K562 (cell line): ENCODE results near the gene TMPRSS9. TPM values are rescaled to one million over a fixed set of nuclear protein-coding genes. Genes with fewer than 3 reads are reported as not detected.

Experiments used
- ATAC-seq: fragments of 200-7000 bp; cut with Tn5 transposase; 3 replicates; pipeline ENCODE4 v1.9.1; 2020; ENCODE audit warnings: moderate library complexity
- BruUV-seq: library from RNA; stranded (reverse); fragments of 400-500 nt; replicated peaks from 2 replicates; lab custom pipeline; 2021; lab: Mats Ljungman, UMichigan
- CTCF ChIA-PET: fragments of 300-600 bp; formaldehyde crosslinking; extraction: SDS; loops from one replicate; lab custom pipeline; 2021; ENCODE audit warnings: low intra/inter-chr PET ratio; lab: Yijun Ruan, JAX
- POLR2A ChIA-PET: fragments of 300-600, 350-650 bp; sonication (Branson Sonifier 250); formaldehyde crosslinking; extraction: SDS; loops from one replicate; lab custom pipeline; 2021; ENCODE audit warnings: antibody characterized with exemption, inconsistent platforms; lab: Yijun Ruan, JAX
- DNase-seq, 4 experiments: peaks; one replicate each; pipeline versions ENCODE4 v3.0.0 to v3.0.0-alpha.2; 2011 to 2018; ENCODE audit warnings: low spot score in 3 of 4, mixed read lengths in 3 of 4; ENCODE audit errors: extremely low read depth in 1 of 4
- FAIRE-seq: peaks from 2 replicates; lab custom pipeline; 2011; peaks lifted over from hg19 to GRCh38; lab: Jason Lieb, UNC
- H2AFZ ChIP-seq: 2 replicates; pipeline ENCODE4 v1.6.0; 2011; ENCODE audit warnings: low read depth, low read length, control low read depth, inconsistent platforms
- H3K27ac ChIP-seq: fragments of 200-600 bp; 3 replicates; pipeline ENCODE4 v1.8.0; 2011; ENCODE audit warnings: low read depth, mild to moderate bottlenecking, control low read depth, inconsistent platforms, low read length, moderate library complexity, mixed read lengths; ENCODE audit errors: extremely low read depth
- H3K27me3 ChIP-seq, 2 experiments: fragments of 300-600 bp in 1 of 2; 2 replicates in 1 of 2; 3 replicates in 1 of 2; pipeline versions ENCODE4 v1.6.0 to v1.8.0; 2011; ENCODE audit warnings: inconsistent platforms in 2 of 2, low read length in 2 of 2, mild to moderate bottlenecking in 1 of 2, mixed read lengths in 1 of 2, moderate library complexity in 1 of 2; ENCODE audit not compliant: control insufficient read depth in 2 of 2, insufficient read depth in 2 of 2
- H3K36me3 ChIP-seq: fragments of 300-600 bp; 3 replicates; pipeline ENCODE4 v1.8.0; 2011; ENCODE audit warnings: mild to moderate bottlenecking, low read length, inconsistent platforms; ENCODE audit not compliant: control insufficient read depth, insufficient read depth
- H3K4me1 ChIP-seq, 2 experiments: fragments of 200-600 bp in 1 of 2; replicated peaks in 1 of 2; 2 replicates in 1 of 2; 3 replicates in 1 of 2; pipeline versions ENCODE4 v1.5.1 to v1.8.0; 2011; ENCODE audit warnings: inconsistent platforms in 2 of 2, low read length in 2 of 2, mild to moderate bottlenecking in 1 of 2, mixed read lengths in 1 of 2, moderate library complexity in 1 of 2; ENCODE audit not compliant: control insufficient read depth in 2 of 2, insufficient read depth in 2 of 2
- H3K4me2 ChIP-seq: 2 replicates; pipeline ENCODE4 v1.6.1; 2011; ENCODE audit warnings: low read length, control low read depth, inconsistent platforms, mixed read lengths; ENCODE audit not compliant: insufficient read depth
- H3K4me3 ChIP-seq: fragments of 200-600 bp; sonication (generic), shearing (Covaris generic); 2 replicates; pipeline ENCODE4 v1.5.1; 2016; ENCODE audit warnings: control low read depth, inconsistent platforms
- H3K79me2 ChIP-seq: fragments of 200-600 bp; 3 replicates; pipeline ENCODE4 v1.8.0; 2011; ENCODE audit warnings: low read length, inconsistent platforms; ENCODE audit not compliant: control insufficient read depth, insufficient read depth
- H3K9ac ChIP-seq, 2 experiments: 2 replicates each; pipeline versions ENCODE4 v1.6.0 to v1.6.1; 2011; ENCODE audit warnings: low read depth in 2 of 2, low read length in 2 of 2, control low read depth in 1 of 2, inconsistent platforms in 1 of 2, mild to moderate bottlenecking in 1 of 2, mixed read lengths in 1 of 2; ENCODE audit not compliant: insufficient read depth in 1 of 2
- H3K9me1 ChIP-seq: one replicate; pipeline ENCODE4 v1.6.0; 2011; ENCODE audit warnings: inconsistent platforms, mild to moderate bottlenecking, low read length, moderate library complexity; ENCODE audit not compliant: control insufficient read depth, insufficient read depth
- H3K9me3 ChIP-seq: replicated peaks from 2 replicates; pipeline ENCODE4 v1.5.1; 2011; ENCODE audit warnings: low read depth, low read length, inconsistent platforms; ENCODE audit not compliant: control insufficient read depth, insufficient read depth
- H4K20me1 ChIP-seq: replicated peaks from 2 replicates; pipeline ENCODE4 v1.6.1; 2011; ENCODE audit warnings: low read length, inconsistent platforms, mixed read lengths; ENCODE audit not compliant: control insufficient read depth, insufficient read depth
- HMGXB4 ChIP-seq: sonication (generic); formaldehyde crosslinking; IDR thresholded peaks from 2 replicates; pipeline ENCODE4 v1.8.1; 2023; ENCODE audit warnings: mild to moderate bottlenecking, missing genetic modification reagents
- POLR2G ChIP-seq: fragments of 200-400 bp; formaldehyde crosslinking; IDR thresholded peaks from 2 replicates; pipeline ENCODE4 v1.6.1; 2017; ENCODE audit warnings: low read depth, mild to moderate bottlenecking, antibody characterized with exemption, low read length, moderate library complexity
- WGBS: fragments of 100-300 bp; shearing (Covaris generic); methylation state at CpG from one replicate; pipeline ENCODE4 v1.1.6; 2016; ENCODE audit warnings: low coverage, mixed read lengths; ENCODE audit not compliant: insufficient coverage; ENCODE audit errors: missing lambda C conversion rate; 5-methylcytosine and 5-hydroxymethylcytosine counted together
- in situ Hi-C: fragments of 300-500 bp; cut with MboI; formaldehyde crosslinking; loops from 4 replicates; pipeline ENCODE4 v1.15.0; 2018; ENCODE audit warnings: inconsistent platforms, mixed read lengths
- intact Hi-C: fragments of 100-400 bp; cut with micrococcal nuclease; formaldehyde crosslinking; loops from 2 replicates; pipeline ENCODE4 v1.14.2; 2022
- polyA plus RNA-seq, 8 experiments: library from polyadenylated mRNA; depleted of rRNA in 4 of 8; stranded (reverse) in 5 of 8; unstranded in 3 of 8; fragments of >200 nt; fragmentation: Nextera tagmentation in 2 of 8; fragmentation: Illumina TruSeq in 1 of 8; extraction: Ambion mirVana in 2 of 8; extraction: Trizol in 1 of 8; gene quantifications; 2 replicates each; pipeline versions ENCODE4 v1.2.1 to v1.2.3, GENCODE V29; 2011 to 2014; ENCODE audit warnings: inconsistent platforms in 1 of 8, missing spikeins in 1 of 8
- total RNA-seq, 7 experiments: library from RNA; depleted of rRNA in 6 of 7; stranded (reverse); fragments of >200 nt in 6 of 7; fragmentation: Illumina TruSeq in 2 of 7; extraction: Trizol in 2 of 7; gene quantifications; 2 replicates each; pipeline versions ENCODE4 v1.2.1 to v1.2.3, GENCODE V29; 2011 to 2021; ENCODE audit warnings: low replicate concordance in 1 of 7

TMPRSS9 gene
- total and polyA plus RNA-seq, 9 of the 15 experiments (the other 6 are each of a cell fraction or from before 2014, with no cell fraction given), result 0.01 to 0.03 TPM; not detected in 7

DNA sequence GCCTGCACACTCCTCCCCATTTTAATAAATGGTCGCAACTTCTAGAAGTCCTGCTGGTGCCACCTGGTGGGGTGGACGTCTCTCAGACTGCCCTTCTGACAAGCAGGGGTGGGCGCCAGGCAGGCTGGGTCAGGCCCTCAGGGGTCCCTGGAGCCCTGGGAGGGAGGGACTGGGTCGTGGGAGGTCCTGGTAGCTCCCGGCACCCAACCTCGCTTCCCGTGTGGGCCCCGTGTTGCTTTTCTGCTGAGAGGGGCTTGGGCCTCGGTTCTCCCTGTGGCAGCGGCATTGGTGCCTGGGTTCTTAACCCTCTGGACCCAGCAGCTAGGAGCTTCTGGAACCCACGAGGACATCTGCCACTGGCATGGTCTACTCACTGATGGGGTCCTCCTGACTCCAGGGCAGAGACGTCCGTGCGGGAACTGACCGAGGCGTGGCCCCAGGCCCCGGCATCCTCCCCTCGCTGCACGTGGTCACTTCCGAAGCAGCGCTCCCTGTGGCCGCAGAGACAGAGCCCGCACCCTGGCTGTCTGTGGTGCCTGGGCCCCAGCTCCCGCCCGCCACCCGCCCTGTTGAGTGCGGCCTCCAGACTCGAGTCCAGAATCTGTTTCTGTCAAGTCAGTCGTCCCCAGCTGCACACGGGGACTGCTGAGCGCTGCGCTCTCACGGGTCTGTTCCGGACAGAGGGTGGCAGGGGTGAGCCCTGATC lies 6.0 kb upstream of the TMPRSS9 start:
- H3K36me3 ChIP-seq, result peaks cover 29% of the 10 kb centered on the region; the same call in 2 of the 3 replicates
- no TSS peak for BruUV-seq
- H3K9ac ChIP-seq, result peak overlapping the region in 1 of 2 experiments; percentile 45; a peak in 1 of 4 replicates
- H3K9me1 ChIP-seq, result peaks cover 2% of the 10 kb centered on the region
- ATAC-seq (no peak), DNase-seq (no peak)
- no peaks in the 10 kb centered on the region for H3K79me2 ChIP-seq
- H3K27me3 ChIP-seq, result peaks cover 6 to 11% of the 10 kb centered on the region in 2 experiments; a peak in 3 of 5 replicates
- no peaks in the 10 kb centered on the region; the same call in 1 of the 2 replicates for H3K9me3 ChIP-seq
- 0 out of 2 replicates have a peak, but pooled peaks have one; percentile 17 for TF ChIP-seq POLR2G
- TF ChIP-seq HMGXB4 (CRISPR knock-in tag), result no peak
- TF ChIP-seq, all 486 proteins: peak for 1
- Histone ChIP-seq H3K4me1 (peaks cover 0 to 36% of the 10 kb centered on the region in 2 experiments; a peak in 3 of 5 replicates), H3K4me3 (no peak overlapping the region), H4K20me1 (no peaks in the 10 kb centered on the region), H3K27ac (no peak overlapping the region), H3K4me2 (no peak overlapping the region), H2AFZ (no peak overlapping the region)
- no peak for FAIRE-seq
- intact Hi-C loops (no loop called here), in situ Hi-C loops (no loop called here)
- ChIA-PET POLR2A (interaction anchor here (0.6 to 1.4 kb wide), 2 partner anchors 8 to 17 kb away, joined by 3 read pairs; no protein-coding TSS in a partner anchor), CTCF (no interaction called here)
- WGBS, result 89% methylated on average over 28 of the region's 34 CpGs
